Gastrocnemius medialis (tissue), 4 donors: ENCODE data around the gene METRNL. TPM values are rescaled to one million over a fixed set of nuclear protein-coding genes. Genes with fewer than 3 reads are reported as not detected.

Source experiments
- ATAC-seq, 2 donors: fragments of 150-250 bp; one replicate each; pipeline ENCODE4 v1.9.1; 2016
- DNase-seq, 2 donors: peaks; one replicate each; pipeline ENCODE4 v3.0.0-alpha.2; 2019
- H3K27ac ChIP-seq, 4 donors: fragments of 200-600 bp; sonication (generic); 1 replicate in 1 of 4; 2 replicates in 3 of 4; pipeline ENCODE4 v1.5.1; 2016 to 2018; ENCODE audit warnings: mild to moderate bottlenecking in 2 of 4, moderate library complexity in 1 of 4
- H3K27me3 ChIP-seq, 3 donors: fragments of 200-600 bp; sonication (generic) in 2 of 3; 1 replicate in 1 of 3; 2 replicates in 2 of 3; pipeline versions ENCODE4 v1.5.1 to v1.6.0; 2016 to 2019; ENCODE audit warnings: mild to moderate bottlenecking in 1 of 3, moderate library complexity in 1 of 3
- H3K36me3 ChIP-seq, 2 donors: fragments of 200-600 bp; sonication (generic) in 1 of 2; one replicate each; pipeline ENCODE4 v1.5.1; 2017 to 2018
- H3K4me1 ChIP-seq, 2 donors: fragments of 200-600 bp; sonication (generic) in 1 of 2; one replicate each; pipeline ENCODE4 v1.5.1; 2016 to 2017; ENCODE audit warnings: mild to moderate bottlenecking in 2 of 2
- H3K4me3 ChIP-seq, 4 donors: fragments of 200-600 bp; sonication (generic) in 3 of 4; 1 replicate in 1 of 4; 2 replicates in 3 of 4; pipeline ENCODE4 v1.5.1; 2016 to 2019; ENCODE audit warnings: mild to moderate bottlenecking in 2 of 4
- H3K9me3 ChIP-seq, 3 donors: fragments of 200-600 bp; sonication (generic) in 2 of 3; 1 replicate in 1 of 3; 2 replicates in 2 of 3; pipeline ENCODE4 v1.5.1; 2016 to 2019
- POLR2A ChIP-seq, 2 donors: fragments of 450-650 bp; IDR thresholded peaks; one replicate each; pipeline ENCODE4 v1.6.1; 2017; ENCODE audit warnings: antibody characterized with exemption in 2 of 2, mild to moderate bottlenecking in 2 of 2, moderate library complexity in 2 of 2
- in situ Hi-C, 4 donors: fragments of 200-750 bp; cut with MboI; loops; one replicate each; pipeline versions ENCODE4 v1.15.0 to v1.8.0; 2017; ENCODE audit warnings: low sequenced_read_pairs in 4 of 4
- intact Hi-C: fragments of 100-400 bp; cut with DNase I; formaldehyde crosslinking; loops from one replicate; pipeline ENCODE4 v1.15.1; 2023; ENCODE audit warnings: low total_unique reads
- total RNA-seq, 4 donors: library from RNA; depleted of rRNA; stranded (reverse); fragments of >200 nt; gene quantifications; one replicate each; pipeline versions ENCODE4 v1.1.0 to v1.2.3, GENCODE V29; 2016
- TF ChIP-seq, protein P1 (sequence below), 5 experiments: fragments of 450-650 bp in 3 of 5; fragments of 200-600 bp in 2 of 5; sonication (generic) in 2 of 5; IDR thresholded peaks in 4 of 5; conservative IDR thresholded peaks in 1 of 5; 1 replicate in 4 of 5; 2 replicates in 1 of 5; pipeline ENCODE4 v1.5.1; 2016 to 2019; ENCODE audit warnings: antibody characterized with exemption in 5 of 5, mild to moderate bottlenecking in 3 of 5, moderate library complexity in 3 of 5

METRNL gene
- total RNA-seq, 4 donors from 2014 or later, result 6.6 to 19.7 (median 11.1) TPM

DNA sequence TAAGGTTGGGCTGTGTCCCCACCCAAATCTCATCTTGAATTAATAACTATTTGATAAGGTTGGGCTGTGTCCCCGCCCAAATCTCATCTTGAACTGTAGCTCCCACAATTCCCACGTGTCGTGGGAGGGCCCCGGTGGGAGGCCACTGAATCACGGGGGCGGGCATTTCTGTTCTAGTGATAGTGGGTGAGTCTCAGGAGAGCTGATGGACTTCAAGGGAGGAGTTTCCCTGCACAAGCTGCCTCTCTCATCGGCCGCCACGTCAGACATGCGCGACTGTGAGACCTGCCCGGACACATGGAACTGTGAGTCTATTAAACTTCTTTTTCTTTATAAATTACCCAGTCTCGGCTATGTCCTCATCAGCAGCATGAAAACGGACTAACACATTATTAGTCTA, 44.9 kb upstream of the METRNL start:
- no peak overlapping the region for H3K27ac ChIP-seq
- in situ Hi-C loops, result no loop called here
- intact Hi-C loops, result no loop called here
- no peak overlapping the region for H3K4me3 ChIP-seq
- no peaks in the 10 kb centered on the region for H3K4me1 ChIP-seq
- no peak for TF ChIP-seq POLR2A (IDR thresholded peaks at IDR 0.05)
- TF ChIP-seq, protein P1, sequence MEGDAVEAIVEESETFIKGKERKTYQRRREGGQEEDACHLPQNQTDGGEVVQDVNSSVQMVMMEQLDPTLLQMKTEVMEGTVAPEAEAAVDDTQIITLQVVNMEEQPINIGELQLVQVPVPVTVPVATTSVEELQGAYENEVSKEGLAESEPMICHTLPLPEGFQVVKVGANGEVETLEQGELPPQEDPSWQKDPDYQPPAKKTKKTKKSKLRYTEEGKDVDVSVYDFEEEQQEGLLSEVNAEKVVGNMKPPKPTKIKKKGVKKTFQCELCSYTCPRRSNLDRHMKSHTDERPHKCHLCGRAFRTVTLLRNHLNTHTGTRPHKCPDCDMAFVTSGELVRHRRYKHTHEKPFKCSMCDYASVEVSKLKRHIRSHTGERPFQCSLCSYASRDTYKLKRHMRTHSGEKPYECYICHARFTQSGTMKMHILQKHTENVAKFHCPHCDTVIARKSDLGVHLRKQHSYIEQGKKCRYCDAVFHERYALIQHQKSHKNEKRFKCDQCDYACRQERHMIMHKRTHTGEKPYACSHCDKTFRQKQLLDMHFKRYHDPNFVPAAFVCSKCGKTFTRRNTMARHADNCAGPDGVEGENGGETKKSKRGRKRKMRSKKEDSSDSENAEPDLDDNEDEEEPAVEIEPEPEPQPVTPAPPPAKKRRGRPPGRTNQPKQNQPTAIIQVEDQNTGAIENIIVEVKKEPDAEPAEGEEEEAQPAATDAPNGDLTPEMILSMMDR (IDR thresholded peaks at IDR 0.05 in 4 of 5, conservative IDR thresholded peaks at IDR 0.05 in 1 of 5), result no peak
- DNase-seq (no peak), ATAC-seq (no peak)
- H3K27me3 ChIP-seq, result no peaks in the 10 kb centered on the region
- no peaks in the 10 kb centered on the region for H3K36me3 ChIP-seq
- H3K9me3 ChIP-seq, result no peaks in the 10 kb centered on the region

DNA sequence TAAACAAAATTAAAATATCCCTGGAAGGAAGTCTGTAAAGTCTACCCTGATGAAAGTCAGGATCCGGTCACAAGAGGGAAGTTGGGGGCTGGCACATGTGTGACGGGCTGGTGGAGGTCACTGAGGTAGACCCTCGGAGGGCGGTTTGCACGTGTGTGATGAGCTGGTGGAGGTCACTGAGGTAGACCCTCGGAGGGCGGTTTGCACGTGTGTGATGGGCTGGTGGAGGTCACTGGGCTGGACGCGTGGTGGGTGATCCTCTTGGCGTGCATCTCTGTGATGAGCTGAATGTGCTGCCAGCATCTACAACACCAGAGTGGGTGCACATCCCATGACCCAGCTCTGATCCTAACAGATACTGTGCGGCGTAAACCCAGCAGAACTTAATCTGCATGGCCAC, 43.7 kb upstream of the METRNL start:
- intact Hi-C loops, result no loop called here
- Histone ChIP-seq H3K27me3 (no peaks in the 10 kb centered on the region), H3K36me3 (no peaks in the 10 kb centered on the region), H3K4me3 (no peak overlapping the region), H3K27ac (no peak overlapping the region), H3K9me3 (no peaks in the 10 kb centered on the region), H3K4me1 (no peaks in the 10 kb centered on the region)
- ATAC-seq (no peak), DNase-seq (no peak)
- in situ Hi-C loops, result no loop called here
- no peak for TF ChIP-seq POLR2A (IDR thresholded peaks at IDR 0.05)
- TF ChIP-seq, protein P1 (IDR thresholded peaks at IDR 0.05 in 4 of 5, conservative IDR thresholded peaks at IDR 0.05 in 1 of 5), result no peak

GRCh38 chr17:83036193-83036592, 43.2 kb upstream of the METRNL start:
- ATAC-seq, result no peak
- TF ChIP-seq, protein P1 (IDR thresholded peaks at IDR 0.05 in 4 of 5, conservative IDR thresholded peaks at IDR 0.05 in 1 of 5), result no peak
- no peak for TF ChIP-seq POLR2A (IDR thresholded peaks at IDR 0.05)
- in situ Hi-C loops (no loop called here), intact Hi-C loops (no loop called here)
- Histone ChIP-seq H3K4me1 (no peaks in the 10 kb centered on the region), H3K4me3 (no peak overlapping the region), H3K9me3 (no peaks in the 10 kb centered on the region), H3K27me3 (no peaks in the 10 kb centered on the region), H3K27ac (no peak overlapping the region), H3K36me3 (peaks cover 0 to under 1% of the 10 kb centered on the region in 2 donors)
- DNase-seq, result no peak

GRCh38 chr17:83036666-83037065, 42.7 kb upstream of the METRNL start:
- TF ChIP-seq, protein P1 (IDR thresholded peaks at IDR 0.05 in 4 of 5, conservative IDR thresholded peaks at IDR 0.05 in 1 of 5), result no peak
- TF ChIP-seq POLR2A (IDR thresholded peaks at IDR 0.05), result no peak
- peaks cover 0 to 5% of the 10 kb centered on the region in 2 donors for H3K36me3 ChIP-seq
- H3K4me3 ChIP-seq, result no peak overlapping the region
- no peaks in the 10 kb centered on the region for H3K27me3 ChIP-seq
- no peak overlapping the region for H3K27ac ChIP-seq
- no peak for ATAC-seq
- DNase-seq, result no peak
- H3K4me1 ChIP-seq, result no peaks in the 10 kb centered on the region
- intact Hi-C loops, result no loop called here
- H3K9me3 ChIP-seq, result no peaks in the 10 kb centered on the region
- in situ Hi-C loops, result no loop called here
